GM10847 (cell line): ENCODE results near the gene ASB9.

Experiments used
- POLR2A ChIP-seq: IDR thresholded peaks from 2 replicates; pipeline ENCODE4 v1.6.1; 2011; ENCODE audit not compliant: insufficient read length; ENCODE audit errors: extremely low read depth

ASB9 gene

DNA sequence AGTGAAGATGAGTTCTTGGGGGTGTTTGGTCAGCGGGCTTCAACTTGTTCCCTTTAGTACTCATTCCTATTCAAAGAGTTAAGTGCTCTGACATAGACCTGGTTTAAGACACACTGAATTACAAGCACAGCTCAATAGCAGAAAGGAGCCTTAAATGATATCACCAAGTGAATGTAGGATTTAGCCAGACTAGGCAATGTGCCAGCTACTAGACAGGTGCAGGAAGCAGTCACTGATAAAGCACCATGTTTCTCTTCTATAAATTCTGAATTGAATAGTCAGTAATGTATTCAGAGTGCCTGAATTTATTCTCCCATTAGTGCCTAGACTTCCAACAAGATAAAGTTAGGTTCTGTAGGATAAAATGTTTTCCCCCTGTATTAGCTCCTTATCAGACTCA, 63.6 kb downstream of the ASB9 start:
- TF ChIP-seq POLR2A = no peak

DNA sequence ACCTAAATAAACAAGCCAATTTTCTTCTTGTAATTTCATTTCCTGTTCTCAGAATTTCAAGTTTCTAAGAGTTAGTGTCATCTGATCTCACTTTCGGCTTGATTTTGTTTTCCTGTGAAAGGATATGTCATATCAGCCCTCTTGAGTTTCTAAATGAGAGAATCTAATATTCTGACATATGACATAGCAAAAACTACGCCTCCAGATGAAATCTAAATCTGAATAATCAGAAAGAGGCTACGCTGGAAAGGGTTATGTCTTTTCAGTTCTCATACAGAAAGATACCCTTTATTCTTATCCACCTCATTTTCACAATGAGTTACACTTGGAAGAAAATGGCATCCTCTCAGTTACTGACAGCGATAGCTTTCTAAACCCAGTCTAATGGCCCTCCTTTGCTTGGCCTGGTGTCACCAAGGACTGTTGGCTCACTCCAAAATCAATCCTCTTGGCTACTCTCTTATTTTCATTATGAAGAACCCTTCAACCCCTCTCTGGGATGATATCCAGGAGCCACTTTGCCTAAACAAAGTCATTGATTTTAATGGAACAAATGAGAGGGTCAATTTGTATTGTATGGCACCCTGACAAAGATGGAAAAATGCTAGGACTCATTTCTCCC, 65.6 kb downstream of the ASB9 start:
- no peak for TF ChIP-seq POLR2A

DNA sequence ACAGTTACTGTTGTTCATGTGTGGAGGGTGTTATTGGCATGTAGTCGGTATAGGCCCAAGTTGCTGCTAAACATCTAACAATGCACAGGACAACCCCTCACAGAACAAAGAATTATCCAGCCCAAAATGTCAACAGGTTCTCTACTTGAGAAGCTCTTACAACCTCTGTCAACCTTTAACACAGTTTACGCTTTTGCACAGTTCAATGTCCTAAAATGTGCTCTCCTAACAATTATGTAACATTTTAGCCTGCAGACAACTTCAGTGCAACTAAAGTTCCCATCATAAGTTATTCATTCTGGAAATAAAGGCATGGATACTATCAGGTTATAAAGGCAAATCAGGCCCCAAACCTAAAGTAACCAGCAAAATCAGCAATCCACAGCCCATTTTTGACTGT, 66.2 kb downstream of the ASB9 start:
- no peak for TF ChIP-seq POLR2A

DNA sequence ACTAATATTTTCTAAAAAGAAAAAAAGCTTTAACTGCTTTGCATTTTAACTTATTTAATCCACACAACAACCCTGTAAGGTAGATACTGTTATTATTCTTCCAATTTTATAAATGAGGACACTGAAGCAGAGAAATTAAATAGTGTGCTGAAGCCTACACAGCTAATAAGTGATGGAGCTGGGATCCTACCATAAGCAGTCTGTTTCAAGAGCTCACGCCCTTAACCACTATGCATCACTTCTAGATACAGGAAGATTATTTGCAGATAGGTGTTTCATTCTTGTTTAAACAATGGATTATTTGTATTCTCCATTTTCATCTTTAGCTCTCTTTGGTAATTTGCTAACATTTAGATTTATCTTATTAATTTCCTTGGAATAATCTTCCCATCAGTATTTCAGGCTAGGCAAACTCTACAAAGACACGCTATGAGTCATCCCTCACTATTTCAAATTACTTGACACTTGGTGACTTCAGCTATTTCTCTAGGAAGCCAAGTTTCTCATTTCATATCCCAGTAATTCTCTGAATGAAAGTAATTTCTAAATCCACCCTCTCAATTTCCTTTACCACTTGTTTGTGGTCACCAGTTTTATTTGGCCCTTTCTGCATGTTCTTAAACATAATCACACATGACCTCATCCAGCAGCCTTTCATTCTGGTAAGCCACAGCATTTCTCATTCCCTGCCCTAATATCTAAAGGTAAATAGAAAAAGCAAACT, 67.3 kb downstream of the ASB9 start:
- TF ChIP-seq POLR2A = no peak

DNA sequence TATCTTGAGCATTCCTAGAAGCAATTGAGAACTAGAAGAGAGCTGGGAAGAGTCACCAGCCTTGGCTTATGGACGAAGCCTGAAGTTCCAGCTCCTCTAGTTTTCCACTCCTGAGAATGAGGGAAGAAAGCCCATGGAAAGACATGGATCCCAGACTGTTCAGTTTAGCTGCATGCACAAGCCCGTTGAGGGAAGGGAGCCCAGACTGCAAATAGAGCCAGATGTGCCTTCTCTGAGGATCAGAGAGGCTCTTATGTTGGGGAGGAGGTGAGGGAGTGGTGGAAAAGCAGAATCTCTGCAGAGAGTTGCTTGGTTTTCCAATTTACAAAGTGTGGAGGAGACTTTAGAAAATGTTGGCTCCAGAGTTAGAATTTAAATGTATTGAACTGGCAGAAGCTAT, 69.0 kb downstream of the ASB9 start:
- no peak for TF ChIP-seq POLR2A

DNA sequence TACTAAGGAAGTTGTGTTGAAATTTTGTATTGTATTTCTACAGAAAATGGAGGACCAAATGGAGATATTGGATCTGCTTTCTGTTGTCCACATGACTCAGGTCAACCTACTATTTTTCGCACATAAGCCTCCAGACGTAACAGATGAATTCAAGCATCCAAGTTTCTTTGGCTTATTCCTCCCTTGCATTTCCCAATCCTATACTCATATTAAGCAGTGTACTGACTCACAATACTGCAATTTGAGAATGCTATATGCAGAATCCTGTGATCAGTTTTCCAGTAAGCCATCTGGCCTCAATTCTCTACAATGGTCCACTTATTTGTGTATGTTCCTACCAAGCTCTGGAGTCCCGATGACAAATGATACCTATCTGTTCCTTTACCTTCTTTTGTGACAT, 75.7 kb downstream of the ASB9 start:
- no peak for TF ChIP-seq POLR2A
